ENCODE measurements around the gene BLOC1S3. TPM values are rescaled to one million over a fixed set of nuclear protein-coding genes. Genes with fewer than 3 reads are reported as not detected.

BLOC1S3 gene
- total RNA-seq, 1 donor from 2014 or later: 22.7 TPM

DNA sequence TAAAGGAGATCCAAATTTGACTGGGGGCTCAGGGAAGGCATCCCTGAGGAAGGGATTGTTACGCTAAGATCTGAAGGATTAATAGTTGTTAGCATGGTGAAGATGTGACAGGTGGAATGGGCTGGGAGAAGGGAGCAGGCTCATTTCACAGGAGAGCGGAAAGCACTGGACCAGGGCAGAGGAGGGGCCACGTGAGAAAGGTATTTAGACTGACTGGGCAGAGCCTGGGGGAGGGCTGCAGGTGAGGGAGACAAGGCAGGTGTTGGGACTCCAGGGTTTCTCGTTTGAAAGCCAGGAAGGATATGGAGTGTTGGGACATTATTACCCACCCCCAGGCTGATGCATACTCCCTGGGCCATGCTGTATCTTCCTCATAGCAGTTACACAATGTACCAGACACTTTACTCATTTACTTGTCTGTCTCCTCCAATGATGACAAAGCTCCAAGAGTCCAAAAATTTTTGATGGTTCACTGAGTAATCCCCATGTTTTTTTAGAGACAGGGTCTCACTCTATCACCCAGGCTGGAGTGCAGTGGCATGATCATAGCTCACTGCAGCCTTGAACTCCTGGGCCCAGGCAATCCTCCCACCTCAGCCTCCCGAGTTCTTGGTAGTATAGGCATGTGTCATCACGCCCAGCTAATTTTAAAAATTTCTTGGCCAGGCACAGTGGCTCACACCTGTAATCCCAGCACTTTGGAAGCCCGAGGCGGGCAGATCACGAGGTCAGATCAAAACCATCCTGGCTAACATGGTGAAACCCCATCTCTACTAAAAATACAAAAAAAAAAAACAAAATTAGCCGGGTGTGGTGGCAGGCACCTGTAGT lies 2.9 kb upstream of the BLOC1S3 start:
- Mint-ChIP-seq H3K4me3 (ENCODE audit: unreplicated experiment) (peak overlapping the region; percentile 27), H3K9me3 (ENCODE audit: unreplicated experiment) (no peaks in the 10 kb centered on the region), H3K36me3 (ENCODE audit: low read depth, unreplicated experiment) (peaks cover 12% of the 10 kb centered on the region), H3K27ac (ENCODE audit: unreplicated experiment) (peak overlapping the region; percentile 55), H3K4me1 (ENCODE audit: unreplicated experiment) (peaks cover 58% of the 10 kb centered on the region), H3K27me3 (ENCODE audit: unreplicated experiment) (peaks cover 6% of the 10 kb centered on the region)
- no peak for TF ChIP-seq CTCF (IDR thresholded peaks at IDR 0.05; ENCODE audit: unreplicated experiment)
- no peak for DNase-seq (ENCODE audit: low spot score)

- Mint-ChIP-seq H3K27me3 (ENCODE audit: unreplicated experiment) (peaks cover 9% of the 10 kb centered on the region), H3K27ac (ENCODE audit: unreplicated experiment) (peak within 1 kb of the TSS; percentile 94), H3K4me3 (ENCODE audit: unreplicated experiment) (peak within 1 kb of the TSS; percentile 99), H3K36me3 (ENCODE audit: low read depth, unreplicated experiment) (peaks cover 20% of the 10 kb centered on the region), H3K9me3 (ENCODE audit: unreplicated experiment) (no peaks in the 10 kb centered on the region), H3K4me1 (ENCODE audit: unreplicated experiment) (peaks cover 48% of the 10 kb centered on the region)
- no peak for DNase-seq (ENCODE audit: low spot score)
- TF ChIP-seq CTCF (IDR thresholded peaks at IDR 0.05; ENCODE audit: unreplicated experiment): no peak
These were observed 745 bp upstream of the BLOC1S3 start, which contains the start of gene TRAPPC6A for GRCh38 chr19:45177817-45178261. TRAPPC6A (minus strand) TSS chr19:45178237; CDS start chr19:45178218, 19 bp downstream.

DNA sequence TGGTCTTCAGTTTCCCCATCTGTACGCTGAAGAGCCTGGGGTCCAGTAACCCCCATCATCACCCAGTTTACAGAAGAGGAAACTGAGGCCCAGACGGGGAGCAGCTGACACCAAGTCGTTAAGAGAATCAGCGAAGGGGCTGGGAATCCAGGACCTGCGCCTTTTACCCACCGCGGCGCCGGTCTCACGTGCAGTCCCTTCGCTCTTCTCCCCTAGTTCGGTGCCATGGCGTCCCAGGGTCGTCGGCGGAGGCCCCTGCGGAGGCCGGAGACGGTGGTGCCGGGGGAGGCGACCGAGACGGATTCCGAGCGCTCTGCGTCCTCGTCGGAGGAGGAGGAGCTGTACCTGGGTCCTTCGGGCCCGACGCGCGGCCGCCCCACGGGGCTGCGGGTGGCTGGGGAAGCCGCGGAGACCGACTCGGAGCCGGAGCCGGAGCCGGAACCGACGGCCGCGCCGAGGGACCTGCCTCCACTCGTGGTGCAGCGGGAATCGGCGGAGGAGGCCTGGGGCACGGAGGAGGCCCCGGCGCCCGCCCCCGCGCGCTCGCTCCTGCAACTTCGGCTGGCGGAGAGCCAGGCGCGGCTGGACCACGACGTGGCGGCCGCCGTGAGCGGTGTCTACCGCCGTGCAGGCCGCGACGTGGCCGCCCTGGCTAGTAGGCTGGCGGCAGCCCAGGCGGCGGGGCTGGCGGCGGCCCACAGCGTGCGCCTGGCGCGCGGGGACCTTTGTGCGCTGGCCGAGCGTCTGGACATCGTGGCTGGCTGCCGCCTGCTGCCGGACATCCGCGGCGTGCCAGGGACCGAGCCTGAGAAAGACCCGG lies 698 bp downstream of the BLOC1S3 start:
- Mint-ChIP-seq H3K36me3 (ENCODE audit: low read depth, unreplicated experiment) (peaks cover 21% of the 10 kb centered on the region), H3K4me1 (ENCODE audit: unreplicated experiment) (peaks cover 40% of the 10 kb centered on the region), H3K9me3 (ENCODE audit: unreplicated experiment) (no peaks in the 10 kb centered on the region), H3K27ac (ENCODE audit: unreplicated experiment) (peak overlapping the region; percentile 94), H3K27me3 (ENCODE audit: unreplicated experiment) (peaks cover 9% of the 10 kb centered on the region), H3K4me3 (ENCODE audit: unreplicated experiment) (peak overlapping the region; percentile 99)
- TF ChIP-seq CTCF (IDR thresholded peaks at IDR 0.05; ENCODE audit: unreplicated experiment): no peak
- no peak for DNase-seq (ENCODE audit: low spot score)

- TF ChIP-seq CTCF (IDR thresholded peaks at IDR 0.05; ENCODE audit: unreplicated experiment): no peak
- peaks cover 9% of the 10 kb centered on the region for H3K27me3 Mint-ChIP-seq (ENCODE audit: unreplicated experiment)
- H3K9me3 Mint-ChIP-seq (ENCODE audit: unreplicated experiment): no peaks in the 10 kb centered on the region
- H3K4me1 Mint-ChIP-seq (ENCODE audit: unreplicated experiment): peaks cover 40% of the 10 kb centered on the region
- DNase-seq (ENCODE audit: low spot score): no peak
- no peak overlapping the region for H3K27ac Mint-ChIP-seq (ENCODE audit: unreplicated experiment)
- peak overlapping the region; percentile 88 for H3K4me3 Mint-ChIP-seq (ENCODE audit: unreplicated experiment)
- peaks cover 21% of the 10 kb centered on the region for H3K36me3 Mint-ChIP-seq (ENCODE audit: low read depth, unreplicated experiment)
These were observed 1.3 kb downstream of the BLOC1S3 start for GRCh38 chr19:45179892-45180370.

All from endothelial cell (in vitro differentiated cells).